Endothelial cell of umbilical vein (primary cell): ENCODE measurements around the gene CHMP6. TPM values are rescaled to one million over a fixed set of nuclear protein-coding genes. Genes with fewer than 3 reads are reported as not detected.

Experiments used
- BruUV-seq: library from RNA; stranded (reverse); fragments of 400-500 nt; replicated peaks from 2 replicates; lab custom pipeline; 2021; lab: Mats Ljungman, UMichigan
- CTCF ChIA-PET: fragments of 300-600, 350-600 bp; sonication (Branson Sonifier 250); formaldehyde crosslinking; loops from one replicate; lab custom pipeline; 2021; ENCODE audit warnings: antibody characterized with exemption, inconsistent platforms; lab: Charles Lee
- POLR2A ChIA-PET: fragments of 300-600, 350-600 bp; sonication (Branson Sonifier 250); formaldehyde crosslinking; loops from one replicate; lab custom pipeline; 2021; ENCODE audit warnings: antibody characterized with exemption, inconsistent platforms; lab: Charles Lee
- DNase-seq: peaks from one replicate; pipeline ENCODE4 v3.0.0-alpha.2; 2011; ENCODE audit warnings: low read depth, low spot score
- FAIRE-seq: peaks from 2 replicates; lab custom pipeline; 2011; peaks lifted over from hg19 to GRCh38; lab: Jason Lieb, UNC
- H2AFZ ChIP-seq: 2 replicates; pipeline ENCODE4 v1.6.0; 2012; ENCODE audit warnings: low read depth, low read length, control low read depth, inconsistent platforms
- H3K27ac ChIP-seq: 2 replicates; pipeline ENCODE4 v1.5.1; 2011; ENCODE audit warnings: low read depth, mild to moderate bottlenecking, control low read depth, low read length, moderate library complexity; ENCODE audit not compliant: insufficient read depth
- H3K27me3 ChIP-seq, 2 experiments: 2 replicates each; pipeline versions ENCODE4 v1.6.0 to v1.6.1; 2011; ENCODE audit warnings: low read length in 2 of 2, mixed read lengths in 1 of 2; ENCODE audit not compliant: control insufficient read depth in 2 of 2, insufficient read depth in 2 of 2
- H3K36me3 ChIP-seq, 2 experiments: 2 replicates in 1 of 2; 3 replicates in 1 of 2; pipeline ENCODE4 v1.5.1; 2011; ENCODE audit warnings: low read length in 2 of 2, mild to moderate bottlenecking in 1 of 2, moderate library complexity in 1 of 2; ENCODE audit not compliant: control insufficient read depth in 2 of 2, insufficient read depth in 2 of 2; ENCODE audit errors: extremely low read depth in 1 of 2
- H3K4me1 ChIP-seq: 3 replicates; pipeline ENCODE4 v1.5.1; 2011; ENCODE audit warnings: mild to moderate bottlenecking, low read length; ENCODE audit not compliant: control insufficient read depth, insufficient read depth; ENCODE audit errors: extremely low read depth
- H3K4me2 ChIP-seq: 2 replicates; pipeline ENCODE4 v1.6.1; 2011; ENCODE audit warnings: low read length, control low read depth, mixed read lengths; ENCODE audit not compliant: insufficient read depth
- H3K4me3 ChIP-seq, 3 experiments: fragments of 200-600 bp in 1 of 3; sonication (generic), shearing (Covaris generic) in 1 of 3; replicated peaks in 1 of 3; 2 replicates each; pipeline ENCODE4 v1.5.1; 2011 to 2016; ENCODE audit warnings: control low read depth in 3 of 3, low read length in 3 of 3, mild to moderate bottlenecking in 2 of 3, inconsistent platforms in 1 of 3, low read depth in 1 of 3, moderate library complexity in 1 of 3; ENCODE audit not compliant: insufficient read depth in 1 of 3
- H3K79me2 ChIP-seq: 2 replicates; pipeline ENCODE4 v1.6.0; 2012; ENCODE audit warnings: low read length, inconsistent platforms; ENCODE audit not compliant: control insufficient read depth, insufficient read depth
- H3K9ac ChIP-seq: replicated peaks from 2 replicates; pipeline ENCODE3; 2011; ENCODE audit warnings: low read length, control low read depth; ENCODE audit not compliant: insufficient read depth; ENCODE audit errors: extremely low read depth
- H3K9me1 ChIP-seq: replicated peaks from 3 replicates; pipeline ENCODE4 v1.6.0; 2011; ENCODE audit warnings: mild to moderate bottlenecking, low read length; ENCODE audit not compliant: control insufficient read depth, insufficient read depth; ENCODE audit errors: extremely low read depth
- H3K9me3 ChIP-seq: replicated peaks from 2 replicates; pipeline ENCODE4 v1.5.1; 2012; ENCODE audit warnings: low read length, inconsistent platforms; ENCODE audit not compliant: control insufficient read depth, insufficient read depth
- H4K20me1 ChIP-seq: replicated peaks from 2 replicates; pipeline ENCODE3; 2011; ENCODE audit warnings: mild to moderate bottlenecking, low read length; ENCODE audit not compliant: control insufficient read depth, insufficient read depth; ENCODE audit errors: extremely low read depth
- EZH2 ChIP-seq: IDR thresholded peaks from 2 replicates; pipeline ENCODE4 v1.6.1; 2012; ENCODE audit warnings: borderline replicate concordance, low read depth, mild to moderate bottlenecking, moderate library complexity, low read length, inconsistent platforms; ENCODE audit not compliant: severe bottlenecking
- FOS ChIP-seq: IDR thresholded peaks from 2 replicates; pipeline ENCODE4 v1.6.1; 2011; ENCODE audit warnings: mild to moderate bottlenecking, low read length, moderate library complexity, borderline replicate concordance; ENCODE audit not compliant: insufficient read depth
- GATA2 ChIP-seq: IDR thresholded peaks from 2 replicates; pipeline ENCODE4 v1.7.0; 2011; ENCODE audit warnings: low read depth, mild to moderate bottlenecking, moderate library complexity, mixed read lengths, low read length; ENCODE audit not compliant: insufficient read length, insufficient read depth
- JUN ChIP-seq: IDR thresholded peaks from 2 replicates; pipeline ENCODE4 v1.6.1; 2011; ENCODE audit warnings: borderline replicate concordance, low read depth; ENCODE audit not compliant: insufficient read length, insufficient read depth
- MYC ChIP-seq: IDR thresholded peaks from one replicate; pipeline ENCODE4 v1.6.1; 2011; ENCODE audit warnings: mild to moderate bottlenecking, low read depth, low read length
- POLR2A ChIP-seq: IDR thresholded peaks from 2 replicates; pipeline ENCODE4 v1.6.1; 2012; ENCODE audit warnings: low read depth, mild to moderate bottlenecking, control low read depth, low read length
- POLR2AphosphoS5 ChIP-seq: IDR thresholded peaks from 2 replicates; pipeline ENCODE4 v1.6.1; 2012; ENCODE audit warnings: low read depth, mild to moderate bottlenecking, control low read depth, low read length, moderate library complexity; ENCODE audit not compliant: insufficient read depth
- dilution Hi-C: fragments of 300-500 bp; cut with MboI; formaldehyde crosslinking; loops from one replicate; pipeline ENCODE4 v1.15.0; 2019; ENCODE audit warnings: low sequenced_read_pairs; ENCODE audit not compliant: extremely low pct_ligation_motif_present
- intact Hi-C: fragments of 100-400 bp; cut with micrococcal nuclease; formaldehyde crosslinking; loops from one replicate; pipeline ENCODE4 v1.10.0; 2022
- polyA plus RNA-seq, 4 experiments: library from polyadenylated mRNA; depleted of rRNA in 3 of 4; stranded (reverse) in 3 of 4; unstranded in 1 of 4; fragments of >200 nt; gene quantifications; 2 replicates each; pipeline versions ENCODE4 v1.2.1 to v1.2.3, GENCODE V29; 2011 to 2012; ENCODE audit warnings: missing spikeins in 1 of 4
- total RNA-seq: library from RNA; stranded (reverse); gene quantifications from 2 replicates; pipeline ENCODE4 v1.2.3, GENCODE V29; 2021
- TF ChIP-seq, protein P1 (sequence below), 2 donors: IDR thresholded peaks; 1 replicate in 1 of 2; 2 replicates in 1 of 2; pipeline ENCODE4 v1.5.1; 2011; ENCODE audit warnings: low read length in 2 of 2, mild to moderate bottlenecking in 2 of 2, moderate library complexity in 2 of 2, control low read depth in 1 of 2, inconsistent platforms in 1 of 2, low read depth in 1 of 2; ENCODE audit not compliant: insufficient read depth in 1 of 2; ENCODE audit errors: extremely low read depth in 1 of 2
- TF ChIP-seq, protein P2 (sequence below): IDR thresholded peaks from 2 replicates; pipeline ENCODE4 v1.6.1; 2011; ENCODE audit not compliant: insufficient read depth, insufficient read length

Gene CHMP6
- total and polyA plus RNA-seq, 2 donors (not counting 3 experiments of a cell fraction or from before 2014, with no cell fraction given): 42.5 to 48.5 TPM

DNA sequence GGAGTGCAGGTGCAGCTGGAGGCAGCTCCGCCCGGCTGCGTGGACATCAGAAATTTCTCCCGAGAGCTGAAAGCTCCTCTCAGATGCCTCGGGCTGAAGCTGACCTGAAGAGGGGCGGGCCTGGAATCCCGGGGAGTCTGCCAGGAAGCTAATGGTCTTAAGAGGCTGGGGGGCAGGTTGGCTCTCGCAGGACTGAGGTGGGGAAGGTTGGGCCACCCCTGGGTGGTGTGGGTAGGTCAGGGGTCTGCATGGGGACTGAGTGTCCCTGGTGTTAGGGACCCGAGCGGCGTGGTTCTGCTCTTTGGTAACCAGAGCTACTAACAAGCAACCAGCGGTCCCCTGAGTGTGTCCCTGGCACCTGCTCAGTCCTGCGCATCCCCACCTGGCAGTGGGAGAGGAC lies 3.5 kb downstream of the CHMP6 start:
- no peak overlapping the region for H3K27ac ChIP-seq
- H3K27me3 ChIP-seq: no peaks in the 10 kb centered on the region
- CTCF ChIA-PET: no interaction called here
- FAIRE-seq (no peak), DNase-seq (no peak)
- no peaks in the 10 kb centered on the region for H3K9me1 ChIP-seq
- peaks cover 9% of the 10 kb centered on the region for H3K4me1 ChIP-seq
- H4K20me1 ChIP-seq: no peaks in the 10 kb centered on the region
- TF ChIP-seq JUN (no peak), POLR2AphosphoS5 (no peak), MYC (no peak), POLR2A (no peak), FOS (no peak), EZH2 (no peak), GATA2 (no peak)
- TF ChIP-seq, protein P1, sequence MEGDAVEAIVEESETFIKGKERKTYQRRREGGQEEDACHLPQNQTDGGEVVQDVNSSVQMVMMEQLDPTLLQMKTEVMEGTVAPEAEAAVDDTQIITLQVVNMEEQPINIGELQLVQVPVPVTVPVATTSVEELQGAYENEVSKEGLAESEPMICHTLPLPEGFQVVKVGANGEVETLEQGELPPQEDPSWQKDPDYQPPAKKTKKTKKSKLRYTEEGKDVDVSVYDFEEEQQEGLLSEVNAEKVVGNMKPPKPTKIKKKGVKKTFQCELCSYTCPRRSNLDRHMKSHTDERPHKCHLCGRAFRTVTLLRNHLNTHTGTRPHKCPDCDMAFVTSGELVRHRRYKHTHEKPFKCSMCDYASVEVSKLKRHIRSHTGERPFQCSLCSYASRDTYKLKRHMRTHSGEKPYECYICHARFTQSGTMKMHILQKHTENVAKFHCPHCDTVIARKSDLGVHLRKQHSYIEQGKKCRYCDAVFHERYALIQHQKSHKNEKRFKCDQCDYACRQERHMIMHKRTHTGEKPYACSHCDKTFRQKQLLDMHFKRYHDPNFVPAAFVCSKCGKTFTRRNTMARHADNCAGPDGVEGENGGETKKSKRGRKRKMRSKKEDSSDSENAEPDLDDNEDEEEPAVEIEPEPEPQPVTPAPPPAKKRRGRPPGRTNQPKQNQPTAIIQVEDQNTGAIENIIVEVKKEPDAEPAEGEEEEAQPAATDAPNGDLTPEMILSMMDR (IDR thresholded peaks at IDR 0.05; ENCODE audit: extremely low read depth in 1 of 2, insufficient read depth in 1 of 2, low read depth in 1 of 2, low read length in 2 of 2): no peak
- TF ChIP-seq, protein P2, sequence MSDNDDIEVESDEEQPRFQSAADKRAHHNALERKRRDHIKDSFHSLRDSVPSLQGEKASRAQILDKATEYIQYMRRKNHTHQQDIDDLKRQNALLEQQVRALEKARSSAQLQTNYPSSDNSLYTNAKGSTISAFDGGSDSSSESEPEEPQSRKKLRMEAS: no peak
- peaks cover 14% of the 10 kb centered on the region for H3K79me2 ChIP-seq
- dilution Hi-C loops (no loop called here), intact Hi-C loops (no loop called here)
- no peak overlapping the region for H2AFZ ChIP-seq
- H3K9me3 ChIP-seq: no peaks in the 10 kb centered on the region
- no peak overlapping the region for H3K9ac ChIP-seq
- H3K4me3 ChIP-seq: no peak overlapping the region
- H3K4me2 ChIP-seq: no peak overlapping the region
- peaks cover 3 to 42% of the 10 kb centered on the region in 2 experiments for H3K36me3 ChIP-seq
- POLR2A ChIA-PET: no interaction called here
- BruUV-seq: no TSS peak
